HG02798 (cell line): Measurements from ENCODE around the gene SLAMF8.
A peak's percentile ranks its signal among the peaks of the same experiment; 100 is the strongest.

ENCODE experiments used
- ATAC-seq: cut with Tn5 transposase; IDR thresholded peaks from one replicate; pipeline ENCODE4 v1.9.1; 2021; ENCODE audit warnings: mild to moderate bottlenecking; ENCODE audit not compliant: unreplicated experiment, poor library complexity

The SLAMF8 gene

DNA sequence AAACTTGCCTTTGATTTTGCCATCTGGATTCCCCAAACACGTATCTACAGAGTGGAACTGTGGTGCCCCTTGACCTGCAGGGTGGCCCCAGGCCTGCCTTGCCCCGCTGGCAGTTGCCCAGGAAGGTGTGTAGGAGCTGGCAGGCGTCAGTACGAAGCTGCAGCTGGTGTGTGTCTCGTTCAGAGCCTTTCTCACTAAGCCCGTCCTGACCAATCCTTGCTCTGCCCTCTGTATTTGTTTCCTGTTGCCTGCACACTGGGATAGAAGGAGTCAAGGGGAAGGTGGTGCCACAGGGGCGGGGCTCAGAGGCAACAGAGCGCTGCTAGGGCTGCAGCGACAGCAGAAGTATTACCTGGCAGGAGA lies 41.0 kb downstream of the SLAMF8 start:
- no peak for ATAC-seq

DNA sequence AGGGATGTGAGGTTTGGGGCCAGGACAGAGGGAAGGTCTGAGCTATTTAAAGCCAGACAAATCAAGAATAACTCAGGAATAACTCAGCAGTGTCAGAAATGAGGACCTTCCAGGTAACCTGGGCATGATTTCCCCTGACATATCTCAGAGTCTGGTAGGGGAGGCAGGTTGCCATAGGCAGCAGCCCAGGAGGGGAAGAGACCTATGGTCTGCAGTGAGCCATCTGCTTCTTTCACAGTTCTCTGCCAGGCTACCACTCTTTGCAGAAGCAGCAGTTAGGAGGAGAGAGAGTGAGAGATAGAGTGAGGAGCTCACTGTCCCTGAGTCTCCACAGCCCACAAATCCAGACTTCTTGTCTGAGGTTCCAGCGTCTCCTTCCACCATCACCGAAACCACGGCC lies 42.1 kb downstream of the SLAMF8 start:
- no peak for ATAC-seq

DNA sequence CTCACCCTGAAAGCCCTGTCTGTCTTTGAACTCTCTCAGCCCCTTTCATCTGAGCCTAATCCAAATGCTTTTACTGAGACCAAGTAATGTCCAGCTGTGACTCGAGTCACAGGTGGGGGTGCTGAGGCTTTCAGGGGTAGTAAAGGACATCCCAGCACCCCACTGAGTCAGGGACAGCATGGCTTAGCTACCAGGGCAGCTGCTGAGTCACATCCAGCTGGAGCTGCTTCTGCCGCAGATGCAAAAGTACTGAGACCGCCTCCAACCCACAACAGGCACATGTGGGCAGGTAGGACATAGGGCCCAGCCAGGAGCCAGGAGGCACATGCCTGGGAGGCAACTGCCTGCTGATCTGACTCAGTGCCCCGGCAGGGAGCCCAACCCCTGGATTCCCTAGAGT lies 42.5 kb downstream of the SLAMF8 start:
- ATAC-seq: peak; percentile 55

DNA sequence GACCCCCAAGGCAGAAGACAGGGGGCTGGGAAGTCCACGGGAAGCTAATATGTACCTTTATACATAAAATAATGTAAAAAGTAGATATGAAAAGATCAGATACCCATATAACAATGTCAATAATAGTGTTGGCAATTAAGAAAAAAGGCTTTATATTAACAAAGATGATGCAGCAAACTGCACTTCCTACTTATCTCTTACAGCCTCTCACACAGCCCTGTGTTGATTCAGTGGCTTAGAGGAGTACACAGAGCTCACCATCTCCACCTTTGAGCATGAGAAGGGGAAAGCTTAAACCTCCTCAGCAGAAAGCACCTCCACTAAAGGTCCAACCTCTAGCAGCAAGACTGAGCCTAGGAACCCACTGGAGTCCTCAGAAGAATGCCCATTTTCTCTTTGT lies 42.9 kb downstream of the SLAMF8 start:
- ATAC-seq: no peak

DNA sequence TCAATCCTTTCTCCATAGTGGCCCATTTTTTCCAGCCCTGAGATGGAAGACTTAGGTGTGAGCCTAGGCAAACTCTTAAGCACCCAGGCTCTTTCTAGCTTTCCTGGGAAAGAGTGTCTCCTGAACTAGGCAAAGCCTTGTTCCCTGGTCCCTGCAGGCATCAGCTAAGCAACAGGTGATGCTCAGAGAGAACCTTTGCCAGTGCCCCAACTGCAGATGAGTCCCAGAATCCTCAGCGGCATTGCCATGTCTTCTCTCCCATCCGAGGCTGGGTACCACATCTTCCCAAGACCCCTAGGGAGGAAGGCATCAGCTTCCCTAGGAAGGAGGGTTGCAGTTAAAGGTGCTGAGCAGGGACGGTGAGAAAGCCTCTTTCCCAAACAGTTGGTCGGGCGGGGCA lies 44.0 kb downstream of the SLAMF8 start:
- no peak for ATAC-seq

DNA sequence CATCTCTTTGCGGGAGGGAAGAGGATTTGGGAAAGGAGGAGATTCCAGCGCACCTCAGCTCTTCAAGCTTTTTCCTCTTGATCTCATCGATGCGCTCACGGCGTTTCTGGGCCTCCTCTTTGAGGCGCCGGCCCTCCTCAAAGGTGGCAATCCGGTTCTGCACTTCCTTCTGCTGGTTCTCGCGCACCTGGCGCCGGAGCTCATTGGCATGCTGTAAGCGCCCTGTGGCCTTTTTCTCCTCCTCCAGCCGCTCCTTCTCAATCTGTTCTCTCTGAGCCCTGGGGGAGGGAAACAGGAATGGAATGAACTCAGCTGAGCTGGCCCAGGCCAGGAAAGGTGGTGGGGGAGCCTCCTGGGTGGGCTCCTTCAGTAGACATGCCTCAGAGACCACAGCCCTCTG lies 46.2 kb downstream of the SLAMF8 start:
- ATAC-seq: no peak

DNA sequence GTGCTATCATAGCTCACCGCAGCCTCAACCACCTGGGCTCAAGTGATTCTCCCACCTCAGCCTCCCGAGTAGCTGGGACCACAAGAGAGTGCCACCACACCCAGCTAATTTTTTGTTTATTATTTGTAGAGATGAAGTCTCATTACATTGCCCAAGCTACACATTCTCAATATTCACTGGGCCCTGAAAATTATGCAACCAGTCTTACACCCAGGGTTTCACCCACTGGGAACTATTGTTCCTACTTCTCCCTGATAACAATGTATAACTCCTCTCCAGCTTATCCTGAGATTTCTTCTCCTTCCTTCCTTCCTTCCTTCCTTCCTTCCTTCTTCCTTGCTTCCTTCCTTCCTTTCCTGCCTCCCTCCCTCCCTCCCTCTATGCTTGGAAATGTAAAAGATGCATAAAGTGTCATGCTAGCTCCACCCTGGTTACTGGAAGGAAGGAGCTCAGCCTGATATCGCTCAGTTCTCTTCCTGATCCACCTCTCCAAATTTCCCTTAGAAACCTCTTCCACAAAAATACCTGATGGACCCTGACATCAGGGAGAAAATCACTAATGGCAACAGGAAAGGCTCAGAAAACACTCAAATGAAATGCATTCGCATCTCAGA lies 47.0 kb downstream of the SLAMF8 start:
- no peak for ATAC-seq

DNA sequence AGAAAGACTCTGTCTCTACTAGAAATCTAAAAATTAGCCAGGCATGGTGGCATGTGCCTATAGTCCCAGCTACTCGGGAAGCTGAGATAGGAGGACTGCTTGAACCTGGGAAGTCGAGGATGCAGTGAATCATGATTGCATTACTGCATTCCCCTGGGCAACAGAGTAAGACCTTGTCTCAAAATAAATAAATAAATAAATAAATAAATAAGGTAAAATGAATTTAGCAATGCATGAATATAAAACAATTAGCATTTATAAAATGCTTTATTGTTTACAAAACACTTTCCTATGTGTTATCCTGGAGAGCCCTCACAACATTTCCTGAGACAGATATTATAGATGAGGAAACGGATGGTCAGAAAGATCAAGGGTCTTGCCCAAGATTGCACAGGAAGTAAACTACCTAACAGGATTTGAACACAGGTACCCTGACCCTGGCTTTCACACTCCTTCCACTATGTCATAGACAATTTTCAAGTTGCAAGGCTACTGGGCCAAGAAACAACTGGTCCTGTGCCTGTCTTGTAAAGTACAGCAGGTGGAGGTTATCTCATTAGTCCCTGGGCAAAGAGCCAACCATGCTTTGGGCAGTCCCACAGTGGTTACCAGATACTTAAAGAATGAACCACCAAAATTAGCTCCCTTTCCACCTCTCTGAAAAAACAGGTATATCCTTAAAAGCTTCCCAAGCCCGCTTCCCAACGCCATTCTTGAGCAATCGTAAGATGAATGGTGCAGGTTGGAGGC lies 51.2 kb downstream of the SLAMF8 start:
- no peak for ATAC-seq

DNA sequence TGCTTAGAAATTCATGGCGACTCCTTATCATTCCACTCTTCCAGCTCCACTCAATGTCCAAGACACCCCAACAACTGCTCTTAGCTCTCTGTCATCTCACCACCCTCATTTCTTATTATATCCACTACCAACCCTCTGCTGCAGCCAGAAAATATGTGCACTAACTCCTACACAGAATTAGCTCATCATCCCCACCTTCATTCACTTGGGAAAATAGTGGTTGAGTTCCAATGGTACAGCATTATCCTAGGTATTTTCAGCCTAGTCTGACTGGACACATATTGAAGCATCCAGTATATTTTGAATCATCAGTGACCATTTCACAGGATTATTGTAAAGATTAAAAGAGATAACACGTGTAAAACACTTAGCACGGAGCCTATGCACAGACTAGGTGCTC lies 52.5 kb downstream of the SLAMF8 start:
- no peak for ATAC-seq

DNA sequence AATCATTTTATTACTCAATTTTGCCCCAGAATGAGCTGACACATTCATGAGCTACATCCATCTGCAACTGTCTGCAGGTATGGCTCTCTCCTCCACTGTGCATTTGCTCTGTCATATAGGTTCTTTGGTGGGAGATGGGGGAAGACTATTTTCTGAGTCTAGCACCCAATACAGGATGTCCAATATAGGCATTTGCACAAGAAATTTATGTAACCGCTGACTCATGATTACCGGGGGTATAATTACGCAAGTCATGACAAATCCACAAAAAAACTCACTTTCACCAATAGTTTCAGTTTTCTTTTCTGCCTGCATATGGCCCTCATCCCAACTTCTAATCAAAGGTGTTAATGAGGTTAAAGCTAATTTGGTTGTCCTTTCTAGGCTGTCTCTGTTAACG lies 53.3 kb downstream of the SLAMF8 start:
- no peak for ATAC-seq

DNA sequence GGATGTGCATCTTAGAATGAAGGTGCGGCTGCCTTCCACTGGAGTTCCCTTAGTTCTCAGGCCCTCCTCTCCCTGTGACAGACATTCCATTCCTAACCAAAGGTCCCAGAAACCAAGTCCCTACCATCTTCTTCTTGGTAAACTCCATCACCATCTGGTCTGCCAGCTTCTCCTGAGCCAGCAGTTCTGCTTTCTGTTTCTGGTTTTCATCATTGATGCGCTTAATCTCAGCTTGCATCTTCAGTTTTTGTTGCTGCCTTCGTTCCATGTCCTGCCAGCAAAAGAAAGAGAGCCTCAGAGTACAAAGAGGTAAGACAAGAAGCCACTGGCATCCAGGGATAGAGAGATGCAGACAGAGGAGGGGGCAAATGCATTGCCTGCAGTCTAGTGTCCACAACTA lies 53.8 kb downstream of the SLAMF8 start:
- no peak for ATAC-seq

DNA sequence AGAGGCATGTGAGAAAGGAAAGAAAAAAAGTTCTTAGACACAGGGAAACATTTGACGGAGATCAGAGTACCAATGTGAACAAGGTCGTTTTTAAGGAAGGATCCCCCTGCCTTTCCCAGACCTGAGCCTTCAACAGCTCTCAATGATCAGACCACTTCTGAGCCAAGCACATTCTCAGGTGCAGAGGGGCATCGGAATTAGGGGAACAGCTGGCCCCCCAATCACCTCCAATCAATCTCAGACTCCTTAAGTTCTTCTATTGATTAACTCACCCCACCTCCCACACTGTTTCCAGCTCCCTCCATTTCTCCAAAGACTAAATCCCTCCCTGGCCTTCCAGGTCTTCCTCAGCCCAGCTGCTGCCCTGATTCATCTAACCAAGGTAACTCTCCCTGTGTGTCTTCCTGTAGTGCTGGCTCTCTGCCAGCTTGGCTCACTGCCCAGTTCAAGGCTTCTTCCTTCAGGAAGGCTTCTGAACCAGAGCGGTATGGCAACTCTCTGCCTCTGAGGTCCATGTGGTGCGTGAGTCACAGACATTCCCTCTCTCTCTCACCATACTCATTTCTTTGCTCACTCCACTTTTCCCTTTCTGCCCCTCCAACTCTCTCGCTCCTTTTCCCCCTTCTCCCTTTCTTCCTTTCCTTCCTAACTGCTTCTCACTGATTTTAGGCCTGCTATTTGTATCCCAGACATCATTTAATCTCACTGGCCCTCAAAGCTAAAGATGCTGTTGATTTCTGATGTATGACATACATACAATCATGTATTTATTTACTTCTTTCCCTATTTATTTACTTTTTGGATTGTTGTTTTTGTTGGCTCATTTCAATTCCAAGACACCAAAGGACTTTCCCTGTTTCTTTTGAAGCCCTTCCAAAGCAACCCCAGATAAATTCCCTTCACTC lies 55.2 kb downstream of the SLAMF8 start:
- no peak for ATAC-seq

DNA sequence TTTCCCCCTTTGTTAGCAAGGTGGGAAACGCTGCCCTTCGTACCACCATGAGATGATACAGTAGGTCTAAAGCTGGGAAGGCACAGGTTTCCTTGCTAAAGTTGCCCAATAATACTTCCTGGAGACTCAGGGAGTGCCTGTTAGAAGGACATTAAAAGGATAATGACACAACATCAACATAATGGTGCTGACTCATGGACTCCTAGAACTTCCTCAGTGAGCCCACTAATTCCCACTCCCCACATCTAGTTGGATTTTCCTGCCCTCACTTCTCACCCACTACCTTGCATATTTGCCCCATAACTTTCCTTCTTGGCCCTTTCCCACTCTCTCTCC lies 55.8 kb downstream of the SLAMF8 start:
- ATAC-seq: no peak

DNA sequence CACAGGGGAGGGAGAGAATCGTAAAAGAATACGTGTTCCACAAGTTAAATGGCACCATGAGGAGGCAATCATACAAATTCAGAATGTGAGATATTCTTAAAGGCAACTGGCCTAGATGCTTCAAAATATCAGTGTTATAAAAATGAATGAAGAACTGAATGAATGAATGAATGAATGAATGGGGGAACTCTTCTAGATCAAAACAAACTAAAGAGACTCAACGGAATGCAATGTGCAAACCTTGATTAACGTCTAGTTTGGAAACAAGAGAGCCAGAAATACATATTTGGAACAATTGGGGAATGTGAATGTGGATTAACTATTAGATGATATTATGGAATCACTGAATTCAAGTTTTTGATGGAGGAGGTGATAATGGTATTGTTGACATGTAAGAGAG lies 56.5 kb downstream of the SLAMF8 start:
- ATAC-seq: no peak

DNA sequence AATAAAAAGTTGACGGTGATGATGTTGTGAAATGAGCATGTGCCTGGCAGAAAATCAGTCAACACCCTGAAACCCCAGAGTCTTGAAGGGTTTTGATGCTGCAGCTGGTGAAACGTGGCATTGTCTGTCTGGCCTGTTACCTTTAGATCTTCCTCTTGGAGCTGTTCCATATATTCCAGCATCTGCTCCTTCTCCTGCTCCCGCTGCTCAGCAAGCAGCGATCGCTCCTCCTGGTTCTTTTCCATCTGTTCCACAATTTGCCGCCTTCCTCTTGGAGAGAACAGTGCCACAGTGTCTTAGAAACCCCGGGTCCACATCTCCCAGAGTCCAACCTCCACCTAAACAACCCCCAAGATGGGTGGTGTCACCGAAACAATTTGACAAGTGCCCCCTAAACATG lies 57.6 kb downstream of the SLAMF8 start:
- ATAC-seq: no peak
